HG02870 (cell line): ENCODE results near the gene CCN5.
"Not testable (repeated sequence)": the region's sequence is repeated elsewhere in the genome, so short reads cannot be mapped to it uniquely, and the experiment has no call there.

ENCODE experiments used
- ATAC-seq: cut with Tn5 transposase; IDR thresholded peaks from one replicate; pipeline ENCODE4 v1.9.1; 2021; ENCODE audit warnings: mild to moderate bottlenecking, moderate library complexity; ENCODE audit not compliant: unreplicated experiment

Gene CCN5

DNA sequence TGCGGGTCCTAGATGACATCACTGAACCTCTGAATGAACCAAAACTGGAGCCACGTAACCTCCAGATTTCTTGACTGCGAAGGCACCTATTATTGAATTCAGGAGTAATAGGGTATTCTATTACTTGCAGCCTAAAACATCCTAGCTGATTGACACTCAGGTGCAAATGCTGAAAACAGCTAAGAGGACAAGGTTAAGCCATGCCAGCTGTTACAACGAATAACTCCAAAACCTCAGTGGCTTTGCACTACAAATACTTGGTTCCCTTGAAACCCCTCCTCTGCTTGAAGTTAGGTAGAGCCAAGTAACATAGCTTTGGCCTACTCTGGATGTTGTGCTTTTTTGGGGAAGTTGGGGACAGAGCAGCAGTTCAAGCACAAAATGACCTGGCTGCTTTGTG is 21.0 kb upstream of the CCN5 start:
- no peak for ATAC-seq

DNA sequence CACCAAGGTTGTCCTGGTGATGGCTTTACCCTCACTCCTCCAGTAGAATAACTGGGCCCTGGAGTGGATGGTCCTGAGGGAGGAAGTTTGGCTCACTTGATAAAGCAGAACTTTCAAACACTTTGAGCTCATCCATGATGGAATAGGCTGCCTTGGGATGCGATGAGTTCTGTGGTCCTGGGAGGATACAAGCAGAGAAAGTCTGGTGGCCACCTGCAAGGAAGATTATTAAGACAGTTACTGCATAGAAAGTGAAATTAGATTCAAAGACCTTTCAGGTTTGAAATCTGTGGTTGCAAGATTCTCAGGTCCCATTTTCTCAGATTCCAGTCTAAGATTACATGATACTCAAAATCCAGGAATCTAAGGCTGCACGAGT is 19.9 kb upstream of the CCN5 start:
- ATAC-seq: no peak

DNA sequence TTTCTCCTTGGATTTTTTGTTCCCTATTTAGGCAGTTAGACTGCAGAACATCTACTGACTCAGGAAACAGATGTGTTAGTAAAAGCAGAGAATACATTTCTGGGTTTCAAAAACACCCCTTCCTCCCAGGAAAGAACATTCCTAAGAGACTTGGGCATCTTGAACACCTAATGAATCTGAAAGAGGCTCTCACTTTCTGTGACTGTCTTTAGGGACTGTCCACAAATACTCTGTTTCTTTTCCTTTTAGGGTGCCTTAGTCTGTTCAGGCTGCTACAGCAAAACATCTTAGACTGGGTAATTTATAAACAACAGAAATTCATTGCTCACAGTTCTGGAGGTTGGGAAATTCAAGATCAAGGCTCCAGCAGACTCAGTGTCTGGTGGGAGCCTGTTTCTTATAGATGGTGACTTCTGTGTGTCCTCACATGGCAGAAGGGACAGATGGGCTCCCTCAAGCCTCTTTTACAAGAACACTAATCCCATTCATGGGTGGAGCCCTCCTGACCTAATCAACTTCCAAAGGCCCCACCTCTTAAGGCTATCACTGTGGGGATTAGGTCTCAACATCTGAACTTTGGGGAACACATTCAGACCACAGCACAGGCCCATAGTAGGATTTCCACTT is 19.4 kb upstream of the CCN5 start:
- ATAC-seq: no peak

DNA sequence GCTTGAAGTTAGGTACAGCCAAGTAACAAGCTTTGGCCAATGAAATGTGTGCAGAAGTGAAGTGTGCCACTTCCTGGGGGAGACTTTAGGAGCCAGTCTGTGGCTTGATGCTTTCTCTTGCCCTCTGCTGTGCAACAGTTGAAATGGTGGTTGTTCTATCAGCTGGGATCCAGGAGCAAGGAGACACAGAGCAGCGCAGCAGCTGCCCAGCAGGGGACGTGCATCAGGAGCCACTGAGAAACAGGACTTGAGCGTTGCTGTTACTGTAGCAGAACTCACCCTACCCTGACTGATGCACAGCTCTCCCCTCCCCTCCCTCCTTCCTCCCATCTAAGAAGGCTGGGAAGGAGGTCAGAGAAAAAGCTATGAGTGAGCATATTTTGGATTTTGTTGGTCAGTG is 18.9 kb upstream of the CCN5 start:
- no peak for ATAC-seq

DNA sequence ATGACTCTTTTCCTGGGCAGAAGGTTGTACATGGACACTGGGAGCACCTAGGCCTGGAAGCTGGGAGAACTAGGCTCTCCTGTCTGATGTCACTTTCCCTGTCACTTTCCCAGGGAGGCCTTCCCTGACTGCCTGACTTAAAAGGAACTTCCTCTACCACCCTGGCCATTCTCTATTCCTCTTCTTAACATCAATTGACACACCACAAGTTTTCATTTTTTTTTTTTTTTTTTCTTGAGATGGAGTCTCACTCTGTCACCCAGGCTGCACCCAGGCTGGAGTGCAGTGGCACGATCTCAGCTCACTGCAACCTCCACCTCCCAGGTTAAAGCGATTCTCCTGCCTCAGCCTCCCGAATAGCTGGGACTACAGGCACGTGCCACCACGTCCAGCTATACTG is 18.1 kb upstream of the CCN5 start:
- not testable (repeated sequence) for ATAC-seq

DNA sequence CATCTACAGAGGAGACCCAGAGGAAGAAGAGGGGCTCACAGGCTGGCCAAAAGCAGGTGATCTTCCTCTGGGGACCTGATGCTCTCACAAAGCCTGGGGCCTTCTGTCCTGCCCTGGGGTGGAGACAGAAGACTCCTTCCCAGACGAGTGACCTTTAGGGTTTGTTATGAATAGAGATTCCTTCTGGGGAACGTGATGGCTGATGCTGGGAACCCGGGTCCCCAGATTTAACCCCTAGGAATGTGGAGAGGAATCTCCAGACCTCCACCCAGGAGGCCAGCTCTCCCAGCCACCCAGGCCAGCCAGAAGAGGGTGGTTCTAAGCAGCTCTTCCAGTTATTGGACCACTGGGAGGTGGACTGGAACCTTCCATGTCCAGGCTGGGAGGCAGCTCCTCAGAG is 16.8 kb upstream of the CCN5 start:
- no peak for ATAC-seq

DNA sequence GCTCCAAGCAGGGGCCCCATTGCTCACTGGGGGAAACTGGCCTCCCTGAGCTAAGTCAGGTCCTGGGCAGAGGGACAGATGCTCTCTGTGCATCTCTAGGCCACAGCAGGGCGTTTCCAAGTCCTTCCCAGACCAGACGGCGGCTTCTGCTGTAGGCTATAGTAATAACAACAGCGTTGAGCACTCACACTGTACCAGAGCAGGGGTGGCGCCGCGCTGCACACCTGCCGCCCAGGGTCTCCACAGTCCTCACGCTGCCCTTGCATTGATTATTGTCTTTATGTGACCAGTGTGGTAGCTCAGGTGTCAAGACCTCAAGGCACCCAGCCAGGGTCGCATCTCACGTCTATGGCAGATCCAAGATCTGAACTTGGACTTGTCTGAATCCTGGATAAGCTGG is 14.9 kb upstream of the CCN5 start:
- no peak for ATAC-seq

DNA sequence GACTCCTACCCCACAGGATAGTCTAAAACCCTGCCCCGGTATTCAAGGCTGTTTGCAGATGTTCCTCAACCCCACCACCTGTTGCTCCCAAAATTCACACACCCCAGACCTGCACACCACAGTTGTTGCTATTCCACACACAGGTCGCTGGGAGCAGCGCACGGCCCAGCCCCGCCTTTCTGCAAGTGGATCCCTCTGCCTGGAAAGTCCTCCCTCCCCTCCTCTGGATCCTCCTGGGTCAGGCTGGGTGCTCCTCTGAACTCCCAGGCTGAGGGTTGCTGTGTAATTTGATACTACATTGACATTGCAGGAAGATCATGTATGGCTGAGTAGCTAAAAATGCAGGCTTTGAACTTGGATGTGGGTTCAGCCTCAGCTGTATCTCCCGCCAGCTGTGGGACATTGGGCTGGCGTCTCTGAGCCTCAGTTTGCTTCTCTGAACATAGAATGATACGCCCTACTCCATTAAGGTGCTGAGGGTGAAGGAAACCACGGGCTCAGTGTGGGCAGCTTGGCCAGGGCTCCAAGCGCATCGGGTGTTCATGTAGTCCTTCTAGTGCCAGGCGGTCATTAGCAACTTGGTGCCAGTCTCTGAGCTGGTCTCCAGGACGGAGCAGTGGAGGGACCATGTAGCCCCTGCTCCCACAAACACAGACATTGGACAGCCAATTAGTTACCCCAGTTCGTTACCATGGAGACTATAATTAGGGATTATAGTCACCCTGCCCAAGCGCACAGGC is 13.9 kb upstream of the CCN5 start:
- ATAC-seq: no peak

DNA sequence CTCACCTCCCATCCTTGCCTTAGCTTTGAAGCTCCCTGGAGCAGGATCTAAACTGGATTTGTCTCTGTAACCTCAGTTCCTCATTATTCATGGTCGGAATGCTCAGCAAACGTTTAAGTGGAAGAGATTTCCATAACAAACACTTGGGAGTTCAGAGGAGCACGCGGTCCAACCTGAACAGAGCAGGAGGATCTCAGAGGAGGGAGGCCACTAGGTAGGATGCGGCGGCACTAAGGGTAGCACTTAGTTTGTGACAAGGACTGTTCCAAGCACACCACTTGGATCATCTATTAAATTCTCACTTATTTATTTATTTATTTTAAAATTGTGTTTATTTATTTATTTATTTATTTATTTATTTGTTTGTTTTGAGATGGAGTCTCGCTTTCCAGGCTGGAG is 13.3 kb upstream of the CCN5 start:
- no peak for ATAC-seq

DNA sequence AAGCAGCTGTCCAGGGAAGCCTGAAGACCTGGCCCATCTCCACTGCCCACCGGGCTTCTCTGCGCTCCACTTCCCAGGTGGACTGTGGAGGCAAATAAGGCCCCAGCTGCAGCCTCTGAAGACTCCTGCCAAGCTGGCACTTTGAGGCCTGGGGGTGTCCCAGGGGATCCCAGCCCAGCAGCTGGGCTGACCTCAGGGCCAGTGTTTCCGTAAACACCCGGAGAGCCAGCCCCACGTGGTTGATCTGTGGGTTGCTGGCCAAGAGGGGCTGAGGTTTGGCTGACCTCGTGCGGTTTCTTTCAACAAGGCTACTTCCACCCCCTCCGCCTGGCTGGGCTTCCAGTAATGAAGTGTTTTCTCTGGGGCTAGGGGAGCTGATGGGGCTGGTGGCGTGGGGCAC is 12.4 kb upstream of the CCN5 start:
- ATAC-seq: no peak

DNA sequence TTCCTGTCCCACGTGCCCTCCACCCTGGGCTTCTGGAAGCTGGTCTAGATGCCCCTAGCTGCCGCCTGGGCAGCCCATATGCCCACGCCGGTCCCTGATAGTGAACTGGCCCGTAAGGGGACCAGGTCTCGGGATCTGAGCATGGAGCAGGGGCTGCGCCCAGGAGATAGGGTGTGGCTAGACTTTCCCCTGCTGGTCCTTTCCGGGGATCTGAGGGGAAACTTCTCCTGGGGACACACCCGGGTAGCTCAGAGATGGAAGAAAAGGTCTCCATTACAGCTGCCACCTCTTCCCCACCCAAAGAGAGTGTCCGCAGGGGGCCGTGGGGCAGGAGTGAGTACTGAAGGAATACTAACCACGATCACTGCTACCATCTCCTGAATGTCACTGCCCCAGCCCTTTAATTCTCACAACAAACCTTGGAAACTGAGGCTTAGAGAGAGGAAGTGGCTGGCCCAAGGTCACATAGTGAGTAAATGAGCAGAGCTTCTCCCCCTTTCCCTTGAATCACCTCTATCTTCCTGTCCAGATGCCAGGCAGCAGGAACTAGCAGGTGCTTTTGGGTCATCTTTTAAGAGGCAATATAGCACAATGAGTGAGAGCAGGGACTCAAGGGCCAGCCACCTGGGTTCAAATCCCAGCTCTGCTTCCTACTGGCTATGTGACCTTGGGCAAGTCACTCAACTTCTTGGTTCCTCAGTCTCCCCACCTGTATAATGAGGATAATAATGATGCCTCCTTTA is 11.8 kb upstream of the CCN5 start:
- no peak for ATAC-seq

DNA sequence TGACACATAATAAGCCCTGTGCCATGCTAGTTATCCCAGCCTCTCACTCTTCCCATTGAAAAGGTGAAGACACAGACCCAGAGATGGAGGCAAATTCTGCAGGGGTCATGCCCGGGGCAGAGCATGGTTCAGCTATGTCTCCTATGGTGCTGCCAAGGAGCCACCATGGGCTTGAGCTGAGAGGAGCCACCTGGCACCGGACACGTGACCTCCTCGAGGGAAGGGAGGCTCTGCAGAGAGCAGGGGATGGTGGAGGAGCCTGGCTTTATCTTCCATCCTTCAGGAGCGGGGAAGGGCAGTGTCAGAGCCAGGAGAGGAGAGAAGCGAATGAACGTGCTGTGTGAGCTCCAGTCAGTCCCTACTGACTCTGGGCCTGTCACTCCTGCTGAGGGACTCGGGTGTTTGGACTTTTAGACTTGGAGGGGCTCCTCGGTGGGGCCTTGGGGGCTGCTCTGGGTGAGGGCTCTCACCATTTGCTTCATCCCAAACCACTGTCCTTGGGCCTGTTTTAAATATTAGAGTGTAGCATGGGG is 11.1 kb upstream of the CCN5 start:
- ATAC-seq: no peak

DNA sequence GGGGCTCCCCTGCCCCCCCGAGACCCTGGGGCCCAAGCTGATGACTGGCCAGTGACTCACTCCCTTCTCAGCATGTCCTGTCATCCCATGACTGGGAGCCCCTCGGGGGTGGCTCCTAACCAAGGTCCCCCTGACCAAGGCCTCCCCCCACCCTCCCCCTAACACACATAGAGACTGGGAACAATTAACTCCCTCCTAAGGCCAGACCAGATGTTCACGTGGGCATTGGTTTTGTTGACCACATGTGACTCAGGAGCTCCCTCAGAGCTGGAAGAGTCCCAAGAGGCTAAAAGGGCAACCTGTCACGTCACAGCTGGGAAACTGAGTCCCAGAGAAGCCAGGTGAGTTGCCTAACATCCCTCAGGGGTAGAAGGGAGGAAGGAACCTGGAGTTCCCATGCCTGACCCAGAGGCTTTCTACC is 10.6 kb upstream of the CCN5 start:
- ATAC-seq: no peak

DNA sequence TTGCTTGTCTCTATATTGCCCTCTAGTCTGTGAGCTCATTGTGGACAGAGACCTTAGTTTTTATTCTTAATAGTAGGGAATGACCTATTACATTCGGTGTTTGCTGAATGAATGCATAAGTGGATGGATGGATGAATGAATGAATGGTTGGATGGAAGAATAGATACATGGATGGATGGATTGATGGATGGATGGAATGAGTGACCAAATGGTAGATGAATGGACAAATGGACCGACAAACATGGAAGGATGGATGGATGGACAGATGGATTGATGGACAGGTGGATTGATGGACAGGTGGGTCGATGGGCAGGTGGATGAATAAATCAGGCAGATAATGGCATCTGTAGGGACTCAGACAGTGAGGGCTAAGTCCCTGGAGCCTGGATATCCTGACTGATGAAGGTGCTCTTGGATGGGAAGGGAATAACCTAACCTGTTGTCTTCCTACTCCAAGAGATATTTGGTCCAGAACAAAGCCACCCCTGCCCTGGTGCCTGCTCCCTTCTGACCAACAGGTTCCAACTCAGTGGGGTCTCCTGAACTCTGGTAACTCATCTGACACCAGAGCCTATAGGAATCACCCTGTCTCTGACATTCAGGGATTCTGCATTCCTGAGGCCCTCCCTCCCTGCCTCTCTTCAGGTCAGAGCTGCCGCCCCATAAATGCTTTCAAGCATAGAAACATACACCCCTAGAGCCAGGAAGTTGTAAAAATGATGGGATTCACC is 9.6 kb upstream of the CCN5 start:
- ATAC-seq: no peak

DNA sequence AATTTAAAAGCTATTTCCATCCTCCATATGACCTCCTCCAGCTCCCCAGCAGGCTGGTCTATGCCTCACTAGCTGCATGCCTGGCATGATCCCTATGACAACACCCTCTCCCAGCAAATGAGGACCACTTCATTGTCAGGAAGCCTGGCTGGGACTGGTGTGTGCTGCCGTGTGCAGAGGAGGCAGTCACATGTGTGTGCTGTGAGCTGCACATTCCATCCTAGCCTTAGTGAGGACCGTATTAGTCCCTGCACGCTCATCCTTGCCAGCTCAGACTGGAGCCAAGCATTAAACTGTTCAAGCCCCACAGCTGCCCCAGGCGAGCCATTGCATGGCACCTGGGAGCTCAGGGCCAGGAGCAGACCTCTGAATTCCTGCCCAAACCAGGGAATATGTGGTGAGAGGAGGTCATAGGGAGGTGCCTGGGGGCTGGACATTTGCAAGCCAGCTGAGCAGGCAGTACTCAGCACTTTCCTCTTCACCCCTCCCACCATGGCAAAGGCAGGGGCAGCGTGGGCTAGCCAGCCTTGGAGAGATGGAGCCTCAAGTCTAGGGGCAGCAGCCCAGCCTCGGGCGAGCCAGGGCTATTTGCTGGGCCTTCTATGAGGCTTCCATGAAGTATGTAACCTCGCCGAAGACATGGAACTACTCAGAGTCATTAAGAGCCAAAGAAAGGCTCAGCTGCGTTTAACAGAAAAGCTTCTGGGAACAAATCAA is 8.7 kb upstream of the CCN5 start:
- no peak for ATAC-seq

DNA sequence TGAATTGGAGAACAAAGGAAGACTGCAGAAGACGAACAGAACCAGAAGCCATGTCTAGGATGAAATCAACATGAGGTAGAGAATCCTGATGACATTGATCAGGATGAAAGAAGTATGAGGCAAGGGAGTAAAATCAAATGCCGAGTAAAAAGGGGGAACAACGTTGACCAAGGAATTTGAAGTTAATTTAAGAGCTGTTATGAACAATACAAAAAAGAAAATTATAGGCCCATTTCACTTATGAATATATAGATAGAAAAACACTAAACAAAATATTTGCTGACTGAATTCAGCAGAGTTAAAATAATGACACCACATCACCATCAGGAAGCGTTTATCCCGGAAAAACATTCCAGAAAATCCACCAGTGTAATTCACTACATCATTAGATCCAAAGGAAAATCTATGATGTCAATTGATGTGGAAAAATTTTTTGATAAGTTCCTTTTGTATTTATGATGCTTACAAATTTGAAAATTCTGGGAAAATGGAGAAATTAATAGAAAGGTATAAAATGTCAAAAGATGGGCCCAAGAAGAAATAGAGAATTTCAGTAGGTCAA is 8.1 kb upstream of the CCN5 start:
- no peak for ATAC-seq

DNA sequence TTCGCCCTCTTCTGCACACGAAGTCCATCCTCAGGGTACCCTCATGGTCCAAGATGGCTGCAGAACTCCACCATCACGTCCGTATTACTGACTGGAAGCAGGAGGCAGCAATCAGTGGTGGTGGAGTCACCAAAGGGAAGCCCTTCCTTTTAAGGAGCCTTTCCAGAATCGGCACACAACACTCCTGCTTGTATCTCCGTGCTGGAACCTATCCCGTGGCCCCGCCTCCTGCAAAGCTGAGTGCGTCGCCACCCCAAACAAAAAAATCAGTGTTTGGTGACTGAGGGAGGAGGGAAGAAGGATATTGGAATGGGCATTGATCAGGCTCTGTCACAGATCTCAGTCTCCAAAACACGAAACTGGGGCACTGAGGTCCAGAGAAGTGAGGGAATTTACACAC is 5.8 kb upstream of the CCN5 start:
- no peak for ATAC-seq

DNA sequence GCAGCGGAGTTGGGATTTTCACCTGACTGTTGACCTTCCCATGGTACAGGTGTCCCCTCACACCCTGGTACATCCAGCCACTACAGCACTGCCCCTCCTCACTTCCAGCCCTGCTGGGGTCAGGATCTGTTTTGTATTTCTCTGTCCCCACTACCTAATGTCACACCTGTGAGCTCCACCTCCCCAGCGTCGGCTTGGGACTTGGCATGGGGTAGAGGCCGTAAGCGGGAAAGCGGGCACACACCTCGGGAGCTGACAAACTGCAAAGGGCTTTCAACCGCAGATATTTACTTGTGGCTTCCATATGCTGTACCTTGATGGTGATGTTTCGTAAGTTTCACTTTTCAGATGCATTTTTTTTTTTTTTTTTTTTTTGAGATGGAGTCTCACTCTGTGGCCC is 5.4 kb upstream of the CCN5 start:
- ATAC-seq: no peak

DNA sequence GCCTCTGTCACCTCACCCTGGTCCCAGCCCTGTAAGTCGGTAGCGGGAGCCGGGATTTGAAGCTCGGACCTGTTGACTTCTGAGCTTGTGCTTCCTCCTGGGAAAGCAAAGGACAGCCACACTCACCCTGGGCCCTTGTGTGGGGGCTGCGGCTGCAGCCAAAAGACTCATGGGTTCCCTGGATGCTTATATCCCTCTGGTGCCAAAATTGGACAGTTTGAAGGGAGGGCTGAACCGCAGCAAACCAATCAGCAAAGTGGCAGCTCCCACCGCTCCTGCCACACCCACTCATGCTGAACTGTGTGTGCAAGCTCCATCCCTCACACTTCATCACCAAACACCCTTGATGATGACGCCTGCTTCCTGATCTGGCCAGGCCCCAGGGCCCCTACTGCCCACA is 3.9 kb upstream of the CCN5 start:
- no peak for ATAC-seq

DNA sequence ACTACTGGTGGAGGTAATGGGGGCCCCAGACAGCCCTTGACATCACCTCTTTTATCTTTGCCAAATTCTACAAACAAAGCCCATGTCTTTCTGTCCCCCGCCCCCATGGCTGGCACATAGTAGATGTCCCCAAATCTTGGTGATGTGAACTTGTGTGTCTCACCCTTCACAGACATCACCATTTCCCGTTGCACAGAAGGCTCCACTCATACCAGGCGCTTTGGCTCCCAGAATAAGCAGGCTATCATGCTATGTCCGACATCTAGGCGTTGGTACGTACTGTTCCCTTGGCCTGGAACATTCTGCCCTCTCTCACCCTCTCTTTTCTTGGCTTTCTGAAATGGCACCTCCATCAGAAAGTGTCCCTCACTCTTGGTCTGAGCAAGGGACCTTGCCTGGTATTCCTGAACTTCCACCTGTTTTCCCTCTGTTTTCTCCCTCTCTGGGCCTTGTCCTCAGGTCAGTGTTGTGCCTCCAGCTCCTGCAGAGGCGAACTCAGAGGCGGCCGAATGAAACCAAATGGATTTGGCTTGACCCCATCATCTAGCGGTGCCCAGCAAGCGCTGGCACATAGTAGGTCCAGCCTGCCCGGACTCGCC is 968 bp upstream of the CCN5 start:
- no peak for ATAC-seq
